HG02610 (cell line): ENCODE measurements around the gene TNNI3K.

Experiments
- ATAC-seq: cut with Tn5 transposase; IDR thresholded peaks from one replicate; pipeline ENCODE4 v1.9.1; 2021; ENCODE audit warnings: mild to moderate bottlenecking, moderate library complexity; ENCODE audit not compliant: unreplicated experiment

Gene TNNI3K

GRCh38 chr1:74481607-74482006, 246.4 kb downstream of the TNNI3K start:
- ATAC-seq, result no peak

GRCh38 chr1:74485622-74486021, 250.4 kb downstream of the TNNI3K start:
- ATAC-seq, result no peak

GRCh38 chr1:74486036-74486435, 250.8 kb downstream of the TNNI3K start:
- ATAC-seq, result no peak

- no peak for ATAC-seq
Observed at GRCh38 chr1:74496669-74497068, 261.5 kb downstream of the TNNI3K start.

- no peak for ATAC-seq
Observed at GRCh38 chr1:74498901-74499300, 263.7 kb downstream of the TNNI3K start.

- no peak for ATAC-seq
Observed at GRCh38 chr1:74502432-74502831, 267.2 kb downstream of the TNNI3K start.

GRCh38 chr1:74502858-74503257, 267.7 kb downstream of the TNNI3K start:
- no peak for ATAC-seq

- ATAC-seq, result peak; percentile 92
Observed at GRCh38 chr1:74504125-74504932, 269.1 kb downstream of the TNNI3K start.

- ATAC-seq, result no peak
Observed at GRCh38 chr1:74504933-74505512, 269.8 kb downstream of the TNNI3K start.

- no peak for ATAC-seq
Observed at GRCh38 chr1:74505928-74506710, 270.9 kb downstream of the TNNI3K start.

- no peak for ATAC-seq
Observed at GRCh38 chr1:74508449-74508848, 273.3 kb downstream of the TNNI3K start.

- no peak for ATAC-seq
Observed at GRCh38 chr1:74512170-74512915, 277.2 kb downstream of the TNNI3K start, which contains the start of gene LRRC53. Gene LRRC53 (minus strand): TSS chr1:74512611. CDS start chr1:74483349, 29,262 bp downstream.

GRCh38 chr1:74513411-74514300, 278.5 kb downstream of the TNNI3K start:
- no peak for ATAC-seq

GRCh38 chr1:74517599-74518051, 282.4 kb downstream of the TNNI3K start:
- ATAC-seq, result peak; percentile 75

- no peak for ATAC-seq
Observed at GRCh38 chr1:74522148-74522547, 287.0 kb downstream of the TNNI3K start.

GRCh38 chr1:74523873-74524480, 288.8 kb downstream of the TNNI3K start:
- ATAC-seq, result no peak

- ATAC-seq, result no peak
Observed at GRCh38 chr1:74526708-74527107, 291.5 kb downstream of the TNNI3K start.

GRCh38 chr1:74528123-74528522, 292.9 kb downstream of the TNNI3K start:
- ATAC-seq, result no peak

GRCh38 chr1:74530892-74531291, 295.7 kb downstream of the TNNI3K start:
- no peak for ATAC-seq
